Osteoblast (primary cell): Measurements from ENCODE around the gene CUEDC2. TPM values are rescaled to one million over a fixed set of nuclear protein-coding genes. Genes with fewer than 3 reads are reported as not detected.

Experiments used
- DNase-seq: peaks from one replicate; pipeline ENCODE4 v3.0.0; 2011; ENCODE audit warnings: low spot score, mixed read lengths; ENCODE audit not compliant: insufficient read length; ENCODE audit errors: missing footprints
- H2AFZ ChIP-seq: 2 replicates; pipeline ENCODE4 v1.6.0; 2011; ENCODE audit warnings: mild to moderate bottlenecking, low read length
- H3K27ac ChIP-seq: 2 replicates; pipeline ENCODE4 v1.5.1; 2011; ENCODE audit warnings: mild to moderate bottlenecking, low read depth, low read length, moderate library complexity
- H3K27me3 ChIP-seq: 2 replicates; pipeline ENCODE4 v1.6.0; 2012; ENCODE audit warnings: mild to moderate bottlenecking, control low read depth, inconsistent platforms, low read length, moderate library complexity; ENCODE audit not compliant: insufficient read depth
- H3K36me3 ChIP-seq: 2 replicates; pipeline ENCODE4 v1.5.1; 2011; ENCODE audit warnings: mild to moderate bottlenecking, low read length, control low read depth, moderate library complexity; ENCODE audit not compliant: insufficient read depth
- H3K4me1 ChIP-seq: 2 replicates; pipeline ENCODE4 v1.5.1; 2011; ENCODE audit warnings: mild to moderate bottlenecking, low read length, control low read depth, moderate library complexity; ENCODE audit not compliant: insufficient read depth
- H3K4me2 ChIP-seq: 2 replicates; pipeline ENCODE4 v1.6.0; 2011; ENCODE audit warnings: mild to moderate bottlenecking, low read length; ENCODE audit not compliant: insufficient read depth
- H3K4me3 ChIP-seq: fragments of 200-600 bp; sonication (generic); 3 replicates; pipeline ENCODE4 v1.5.1; 2012; ENCODE audit warnings: mild to moderate bottlenecking, low read length, inconsistent platforms; ENCODE audit not compliant: insufficient read depth
- H3K79me2 ChIP-seq: 2 replicates; pipeline ENCODE4 v1.6.0; 2012; ENCODE audit warnings: mild to moderate bottlenecking, low read length, control low read depth, inconsistent platforms; ENCODE audit not compliant: insufficient read depth
- H3K9me3 ChIP-seq: 2 replicates; pipeline ENCODE4 v1.5.1; 2011; ENCODE audit warnings: low read depth, low read length, control low read depth
- H4K20me1 ChIP-seq: 2 replicates; pipeline ENCODE4 v1.6.0; 2012; ENCODE audit warnings: mild to moderate bottlenecking, low read length, control low read depth; ENCODE audit not compliant: insufficient read depth
- total RNA-seq: library from RNA; depleted of rRNA; stranded (reverse); fragments of >200 nt; gene quantifications from 2 replicates; pipeline ENCODE4 v1.2.3, GENCODE V29; 2012
- TF ChIP-seq, protein P1 (sequence below): IDR thresholded peaks from 2 replicates; pipeline ENCODE4 v1.5.1; 2011; ENCODE audit warnings: mild to moderate bottlenecking, low read depth, low read length, moderate library complexity; ENCODE audit errors: extremely low read depth

Gene CUEDC2
- total RNA-seq, 1 donor, result 46.7 TPM

DNA sequence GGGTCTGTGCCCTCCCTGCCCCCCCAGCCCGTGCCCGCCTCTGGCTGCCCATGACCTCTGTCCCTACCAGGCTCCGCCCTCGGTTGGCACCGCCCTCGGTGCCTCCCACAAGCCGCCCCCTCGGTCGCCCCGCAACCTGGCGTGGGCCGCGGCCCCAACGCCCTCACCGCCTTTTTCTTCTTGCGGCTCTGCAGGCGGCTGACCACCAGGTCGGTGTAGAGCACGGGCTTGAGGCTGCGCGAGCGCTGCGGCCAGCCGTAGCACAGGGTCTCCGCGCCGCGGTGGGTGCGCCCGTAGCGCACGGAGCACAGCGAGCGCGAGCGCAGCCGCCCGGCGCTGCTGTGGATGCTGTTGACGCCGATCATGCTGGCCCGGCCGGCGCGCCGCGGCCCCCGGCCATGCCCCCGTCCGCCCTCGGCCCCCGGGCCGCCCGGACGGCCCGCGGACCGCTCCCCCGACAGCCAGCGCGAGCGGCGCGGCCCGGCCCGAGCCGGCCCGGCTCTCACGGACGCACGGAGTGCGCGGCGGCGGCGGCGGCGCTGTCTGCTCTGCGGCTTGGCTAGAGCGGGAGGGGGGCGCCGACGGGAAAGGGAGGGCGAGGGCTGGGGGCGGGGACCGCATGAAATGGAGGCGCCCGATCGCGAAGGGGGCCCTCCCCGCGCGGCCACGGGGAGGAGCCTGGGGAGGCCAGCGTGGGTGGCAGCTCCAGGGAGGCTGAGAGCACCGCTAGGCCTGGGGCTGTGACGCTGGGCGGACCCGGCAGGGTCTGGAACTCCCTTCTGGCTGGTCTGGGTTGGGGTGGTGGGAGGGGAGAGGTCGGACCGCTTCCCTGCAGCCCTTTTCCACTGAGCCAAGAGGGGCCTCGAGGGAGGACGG, 23.4 kb downstream of the CUEDC2 start:
- Histone ChIP-seq H4K20me1 (peaks cover 3% of the 10 kb centered on the region), H3K27ac (no peak overlapping the region), H2AFZ (no peak overlapping the region), H3K79me2 (no peaks in the 10 kb centered on the region), H3K4me1 (peaks cover 9% of the 10 kb centered on the region), H3K9me3 (no peaks in the 10 kb centered on the region), H3K4me3 (peak overlapping the region; percentile 66), H3K36me3 (no peaks in the 10 kb centered on the region), H3K27me3 (peaks cover 57% of the 10 kb centered on the region), H3K4me2 (peak overlapping the region; percentile 62)
- TF ChIP-seq, protein P1, sequence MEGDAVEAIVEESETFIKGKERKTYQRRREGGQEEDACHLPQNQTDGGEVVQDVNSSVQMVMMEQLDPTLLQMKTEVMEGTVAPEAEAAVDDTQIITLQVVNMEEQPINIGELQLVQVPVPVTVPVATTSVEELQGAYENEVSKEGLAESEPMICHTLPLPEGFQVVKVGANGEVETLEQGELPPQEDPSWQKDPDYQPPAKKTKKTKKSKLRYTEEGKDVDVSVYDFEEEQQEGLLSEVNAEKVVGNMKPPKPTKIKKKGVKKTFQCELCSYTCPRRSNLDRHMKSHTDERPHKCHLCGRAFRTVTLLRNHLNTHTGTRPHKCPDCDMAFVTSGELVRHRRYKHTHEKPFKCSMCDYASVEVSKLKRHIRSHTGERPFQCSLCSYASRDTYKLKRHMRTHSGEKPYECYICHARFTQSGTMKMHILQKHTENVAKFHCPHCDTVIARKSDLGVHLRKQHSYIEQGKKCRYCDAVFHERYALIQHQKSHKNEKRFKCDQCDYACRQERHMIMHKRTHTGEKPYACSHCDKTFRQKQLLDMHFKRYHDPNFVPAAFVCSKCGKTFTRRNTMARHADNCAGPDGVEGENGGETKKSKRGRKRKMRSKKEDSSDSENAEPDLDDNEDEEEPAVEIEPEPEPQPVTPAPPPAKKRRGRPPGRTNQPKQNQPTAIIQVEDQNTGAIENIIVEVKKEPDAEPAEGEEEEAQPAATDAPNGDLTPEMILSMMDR, result no peak
- peak; percentile 94 for DNase-seq

DNA sequence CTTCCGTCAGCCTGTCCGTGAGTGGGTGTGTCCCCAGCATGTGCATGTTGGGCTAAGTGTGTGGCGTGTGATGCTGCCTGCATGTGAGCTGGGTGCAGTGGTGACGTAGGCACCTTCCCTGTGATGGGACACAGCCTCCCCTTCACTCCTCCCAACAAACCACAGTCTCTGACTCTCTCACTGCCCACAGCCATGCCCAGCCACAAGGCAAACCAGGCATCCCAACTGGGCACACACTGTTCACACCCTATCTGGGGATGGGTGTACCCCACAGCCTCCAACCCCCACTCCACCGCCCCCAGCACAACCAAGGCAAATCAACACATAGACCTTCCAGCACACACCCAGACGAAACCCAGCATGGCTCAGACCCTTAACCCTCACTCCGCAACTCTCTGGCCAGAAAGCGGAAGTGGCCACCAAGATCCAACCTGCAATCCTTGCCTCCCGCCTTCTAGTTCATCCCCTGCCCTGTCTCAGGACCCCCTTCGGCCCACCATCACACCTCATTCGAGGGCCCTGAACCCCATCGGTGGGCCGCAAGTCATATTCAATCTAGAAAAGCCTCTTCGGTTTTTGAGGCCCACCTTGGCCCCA, 24.1 kb downstream of the CUEDC2 start:
- peak; percentile 87 for DNase-seq
- Histone ChIP-seq H3K36me3 (no peaks in the 10 kb centered on the region), H3K4me2 (peak overlapping the region; percentile 61), H3K9me3 (no peaks in the 10 kb centered on the region), H3K79me2 (no peaks in the 10 kb centered on the region), H3K4me3 (peak overlapping the region; percentile 66), H3K27ac (no peak overlapping the region), H3K27me3 (peaks cover 56% of the 10 kb centered on the region), H4K20me1 (peaks cover 3% of the 10 kb centered on the region), H3K4me1 (peaks cover 8% of the 10 kb centered on the region), H2AFZ (no peak overlapping the region)
- TF ChIP-seq, protein P1, result no peak

DNA sequence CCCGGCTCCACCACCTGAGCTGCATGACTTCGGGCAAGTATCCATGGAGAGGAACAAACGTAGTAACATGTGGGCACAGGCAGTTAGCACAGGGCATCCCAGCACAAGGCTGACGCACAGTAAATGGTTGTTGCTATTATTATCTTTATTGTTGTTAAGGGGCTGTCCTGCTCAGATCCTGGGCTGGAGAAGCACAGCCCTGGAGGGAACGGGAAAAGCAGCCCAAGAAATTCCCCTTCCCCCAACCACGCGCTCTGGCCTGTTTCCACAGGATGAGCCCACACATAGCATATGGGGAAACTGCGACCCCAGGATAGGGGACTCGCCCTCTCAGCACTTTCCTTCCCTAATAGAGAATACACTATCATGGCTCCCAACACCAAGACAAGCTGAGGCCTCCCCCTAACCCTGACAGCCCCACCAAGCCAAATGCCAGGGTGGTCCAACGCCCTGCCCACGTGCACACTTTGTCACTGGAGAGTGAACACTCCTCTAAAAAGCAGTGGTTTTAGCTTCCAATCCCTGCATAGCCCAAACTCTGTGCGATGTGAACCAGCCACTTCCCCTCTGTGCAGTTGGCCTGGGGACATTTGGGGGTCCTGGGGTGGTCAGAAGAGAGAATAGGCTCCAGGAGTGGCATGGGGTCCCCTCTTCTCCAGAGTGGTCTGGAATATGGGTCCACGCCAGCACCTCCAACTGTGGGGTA, 24.8 kb downstream of the CUEDC2 start:
- DNase-seq, result peak; percentile 81
- TF ChIP-seq, protein P1, result no peak
- Histone ChIP-seq H3K36me3 (peaks cover under 1% of the 10 kb centered on the region), H2AFZ (no peak overlapping the region), H4K20me1 (peaks cover 3% of the 10 kb centered on the region), H3K79me2 (no peaks in the 10 kb centered on the region), H3K4me2 (no peak overlapping the region), H3K27ac (no peak overlapping the region), H3K4me1 (peaks cover 6% of the 10 kb centered on the region), H3K9me3 (no peaks in the 10 kb centered on the region), H3K27me3 (peaks cover 49% of the 10 kb centered on the region), H3K4me3 (no peak overlapping the region)
